CD14-positive monocyte (primary cell): ENCODE results near the gene GATAD2A. TPM values are rescaled to one million over a fixed set of nuclear protein-coding genes. Genes with fewer than 3 reads are reported as not detected.
A peak's percentile ranks its signal among the peaks of the same experiment; 100 is the strongest.

Experiments used
- DNase-seq, 3 donors: peaks; one replicate each; pipeline ENCODE4 v3.0.0-alpha.2; 2011 to 2022
- H2AFZ ChIP-seq: 2 replicates; pipeline ENCODE4 v1.6.0; 2012; ENCODE audit warnings: mild to moderate bottlenecking, low read depth, low read length, inconsistent platforms; ENCODE audit not compliant: insufficient read depth, poor library complexity, severe bottlenecking
- H3K27ac ChIP-seq, 2 donors: 1 replicate in 1 of 2; 2 replicates in 1 of 2; pipeline ENCODE4 v1.5.1; 2012 to 2013; ENCODE audit warnings: low read length in 2 of 2, control low read depth in 1 of 2, inconsistent platforms in 1 of 2, low read depth in 1 of 2, mild to moderate bottlenecking in 1 of 2
- H3K27me3 ChIP-seq, 2 donors: one replicate each; pipeline versions ENCODE4 v1.6.0 to v1.6.1; 2011 to 2013; ENCODE audit warnings: low read length in 2 of 2; ENCODE audit not compliant: control insufficient read depth in 2 of 2, insufficient read depth in 2 of 2
- H3K36me3 ChIP-seq, 2 donors: replicated peaks in 1 of 2; 1 replicate in 1 of 2; 2 replicates in 1 of 2; pipeline versions ENCODE4 v1.5.1 to v1.6.1; 2012 to 2013; ENCODE audit warnings: low read length in 2 of 2, control low read depth in 1 of 2, inconsistent platforms in 1 of 2, mild to moderate bottlenecking in 1 of 2; ENCODE audit not compliant: insufficient read depth in 2 of 2, control insufficient read depth in 1 of 2
- H3K4me1 ChIP-seq, 2 donors: 1 replicate in 1 of 2; 2 replicates in 1 of 2; pipeline versions ENCODE4 v1.5.1 to v1.6.1; 2012 to 2013; ENCODE audit warnings: low read length in 2 of 2, control low read depth in 1 of 2, inconsistent platforms in 1 of 2, mild to moderate bottlenecking in 1 of 2, moderate library complexity in 1 of 2; ENCODE audit not compliant: insufficient read depth in 2 of 2, control insufficient read depth in 1 of 2
- H3K4me2 ChIP-seq: replicated peaks from 2 replicates; pipeline ENCODE3; 2012; ENCODE audit warnings: low read length, moderate library complexity, mild to moderate bottlenecking; ENCODE audit not compliant: poor library complexity, severe bottlenecking; ENCODE audit errors: extremely low read depth
- H3K4me3 ChIP-seq, 3 experiments: fragments of 200-600 bp in 1 of 3; sonication (generic) in 1 of 3; replicated peaks in 1 of 3; 1 replicate in 2 of 3; 2 replicates in 1 of 3; pipeline ENCODE4 v1.5.1; 2011 to 2013; ENCODE audit warnings: low read length in 3 of 3, mild to moderate bottlenecking in 3 of 3, control low read depth in 2 of 3, low read depth in 2 of 3, inconsistent platforms in 1 of 3, moderate library complexity in 1 of 3
- H3K79me2 ChIP-seq: 2 replicates; pipeline ENCODE4 v1.6.0; 2012; ENCODE audit warnings: mild to moderate bottlenecking, control low read depth, inconsistent platforms, low read length, moderate library complexity; ENCODE audit not compliant: insufficient read depth
- H3K9ac ChIP-seq: 2 replicates; pipeline ENCODE4 v1.6.0; 2017; ENCODE audit warnings: low read length, mild to moderate bottlenecking; ENCODE audit not compliant: insufficient read depth, poor library complexity, severe bottlenecking
- H3K9me3 ChIP-seq, 2 donors: replicated peaks in 1 of 2; 1 replicate in 1 of 2; 2 replicates in 1 of 2; pipeline versions ENCODE4 v1.5.1 to v1.6.1; 2012 to 2013; ENCODE audit warnings: low read length in 2 of 2, control low read depth in 1 of 2; ENCODE audit not compliant: control insufficient read depth in 1 of 2, insufficient read depth in 1 of 2
- H4K20me1 ChIP-seq: 2 replicates; pipeline ENCODE4 v1.6.0; 2012; ENCODE audit warnings: mild to moderate bottlenecking, low read length, control low read depth, moderate library complexity; ENCODE audit not compliant: insufficient read depth
- H3K27ac Mint-ChIP-seq, 7 donors: one replicate each; pipeline ENCODE4 v1.8.0; 2020; ENCODE audit warnings: mild to moderate bottlenecking in 7 of 7, mixed read lengths in 7 of 7, moderate library complexity in 6 of 7, inconsistent platforms in 2 of 7
- H3K27me3 Mint-ChIP-seq, 3 donors: one replicate each; pipeline ENCODE4 v1.8.0; 2021 to 2022; ENCODE audit warnings: low read depth in 3 of 3, mild to moderate bottlenecking in 3 of 3, mixed read lengths in 3 of 3, moderate library complexity in 3 of 3, inconsistent platforms in 1 of 3
- H3K36me3 Mint-ChIP-seq, 2 donors: one replicate each; pipeline ENCODE4 v1.8.0; 2020; ENCODE audit warnings: mixed read lengths in 2 of 2, inconsistent platforms in 1 of 2, mild to moderate bottlenecking in 1 of 2
- H3K4me1 Mint-ChIP-seq: one replicate; pipeline ENCODE4 v1.8.0; 2020; ENCODE audit warnings: mild to moderate bottlenecking, mixed read lengths
- H3K4me3 Mint-ChIP-seq, 2 donors: one replicate each; pipeline ENCODE4 v1.8.0; 2020; ENCODE audit warnings: mild to moderate bottlenecking in 2 of 2, mixed read lengths in 2 of 2, moderate library complexity in 1 of 2
- H3K9me3 Mint-ChIP-seq, 7 donors: one replicate each; pipeline ENCODE4 v1.8.0; 2020 to 2022; ENCODE audit warnings: mixed read lengths in 7 of 7, mild to moderate bottlenecking in 6 of 7, moderate library complexity in 6 of 7, inconsistent platforms in 2 of 7
- CTCF ChIP-seq: fragments of 200-600 bp; IDR thresholded peaks from one replicate; pipeline ENCODE4 v1.8.0; 2022; ENCODE audit warnings: antibody characterized with exemption, mild to moderate bottlenecking
- WGBS: methylation state at CpG from one replicate; pipeline ENCODE4 v1.1.5; 2013; ENCODE audit warnings: missing lambda C conversion rate; ENCODE audit not compliant: insufficient coverage; 5-methylcytosine and 5-hydroxymethylcytosine counted together
- intact Hi-C, 2 donors: fragments of 100-400 bp; cut with micrococcal nuclease; formaldehyde crosslinking; loops; one replicate each; pipeline versions ENCODE4 v1.15.0 to v1.15.1; 2023
- polyA plus RNA-seq, 3 donors: library from polyadenylated mRNA; depleted of rRNA in 1 of 3; unstranded in 2 of 3; stranded (reverse) in 1 of 3; fragments of 300-500 nt in 2 of 3; fragments of >200 nt in 1 of 3; fragmentation: Illumina TruSeq in 2 of 3; gene quantifications; 1 replicate in 2 of 3; 2 replicates in 1 of 3; pipeline ENCODE4 v1.2.3, GENCODE V29; 2012 to 2021

Gene GATAD2A
- polyA plus RNA-seq, 3 donors = 8.0 to 35.9 (median 8.7) TPM

- Histone ChIP-seq H3K4me2 (peak overlapping the region; percentile 71), H3K79me2 (no peaks in the 10 kb centered on the region), H3K9ac (no peak overlapping the region), H4K20me1 (no peaks in the 10 kb centered on the region), H3K9me3 (peaks cover 16 to 23% of the 10 kb centered on the region in 2 donors), H3K4me3 (peak overlapping the region in 1 of 3 experiments; percentile 66), H3K27me3 (peaks cover 8 to 42% of the 10 kb centered on the region in 2 donors), H3K36me3 (no peaks in the 10 kb centered on the region), H3K27ac (no peak overlapping the region), H3K4me1 (peaks cover 33 to 40% of the 10 kb centered on the region in 2 donors), H2AFZ (peak overlapping the region; percentile 62)
- H3K4me3 Mint-ChIP-seq = no peak overlapping the region
- peaks cover 6 to 40% (median 19%) of the 10 kb centered on the region in 7 donors for H3K9me3 Mint-ChIP-seq
- no peak for DNase-seq
- WGBS = 85% methylated on average over 14 of the region's 16 CpGs
- H3K27me3 Mint-ChIP-seq = peaks cover 37 to 54% (median 44%) of the 10 kb centered on the region in 3 donors
- H3K27ac Mint-ChIP-seq = no peak overlapping the region
- intact Hi-C loops = no loop called here
- H3K36me3 Mint-ChIP-seq = peaks cover 0 to 2% of the 10 kb centered on the region in 2 donors
- H3K4me1 Mint-ChIP-seq = peaks cover 37% of the 10 kb centered on the region
- no peak for TF ChIP-seq CTCF
These were observed 136.1 kb downstream of the GATAD2A start for GRCh38 chr19:19541616-19542015.

GRCh38 chr19:19542507-19542906, 137.0 kb downstream of the GATAD2A start:
- H3K4me3 ChIP-seq = peak overlapping the region in 1 of 3 experiments; percentile 7
- intact Hi-C loops = no loop called here
- Mint-ChIP-seq H3K27ac (peak overlapping the region; percentile 21 to 85 (median 64)), H3K9me3 (peaks cover 6 to 37% (median 19%) of the 10 kb centered on the region in 7 donors), H3K36me3 (no peaks in the 10 kb centered on the region), H3K27me3 (peaks cover 30 to 45% (median 35%) of the 10 kb centered on the region in 3 donors), H3K4me3 (peak overlapping the region in 1 of 2 donors; percentile 48), H3K4me1 (peaks cover 33% of the 10 kb centered on the region)
- no peaks in the 10 kb centered on the region for H4K20me1 ChIP-seq
- H3K36me3 ChIP-seq = no peaks in the 10 kb centered on the region
- peaks cover 33 to 40% of the 10 kb centered on the region in 2 donors for H3K4me1 ChIP-seq
- peak; percentile 69 to 89 (median 69) for DNase-seq
- H3K4me2 ChIP-seq = peak overlapping the region; percentile 12
- H3K79me2 ChIP-seq = no peaks in the 10 kb centered on the region
- no peak for TF ChIP-seq CTCF
- WGBS = 19% methylated on average over 8 of the region's 12 CpGs
- H3K27ac ChIP-seq = peak overlapping the region; percentile 4 to 24
- peaks cover 8 to 34% of the 10 kb centered on the region in 2 donors for H3K27me3 ChIP-seq
- H2AFZ ChIP-seq = peak overlapping the region; percentile 62
- peaks cover 16 to 23% of the 10 kb centered on the region in 2 donors for H3K9me3 ChIP-seq
- H3K9ac ChIP-seq = no peak overlapping the region
